Panc1 (cell line): ENCODE measurements around the gene CACNA1G. TPM values are rescaled to one million over a fixed set of nuclear protein-coding genes. Genes with fewer than 3 reads are reported as not detected.

ENCODE experiments used
- ATAC-seq: fragments of 200-7000 bp; cut with Tn5 transposase; 2 replicates; pipeline ENCODE4 v1.9.1; 2020; ENCODE audit warnings: mild to moderate bottlenecking, moderate library complexity
- BruUV-seq: library from RNA; stranded (reverse); fragments of 400-500 nt; replicated peaks from 2 replicates; lab custom pipeline; 2021; lab: Mats Ljungman, UMichigan
- CTCF ChIA-PET: fragments of 300-600 bp; sonication (Branson Sonifier 250); formaldehyde crosslinking; loops from one replicate; lab custom pipeline; 2022; ENCODE audit warnings: antibody characterized with exemption; lab: Charles Lee
- POLR2A ChIA-PET: fragments of 300-600 bp; sonication (Branson Sonifier 250); formaldehyde crosslinking; loops from one replicate; lab custom pipeline; 2022; ENCODE audit warnings: antibody characterized with exemption; lab: Charles Lee
- DNase-seq: peaks from one replicate; pipeline ENCODE4 v3.0.0-alpha.2; 2010; ENCODE audit warnings: low read depth, low spot score
- H3K27ac ChIP-seq: 2 replicates; pipeline ENCODE4 v1.5.1; 2011; ENCODE audit warnings: mild to moderate bottlenecking, low read length, inconsistent platforms
- H3K27me3 ChIP-seq: fragments of 200-500 bp; sonication (Bioruptor generic); 2 replicates; pipeline ENCODE4 v1.6.0; 2014; ENCODE audit warnings: low read length, inconsistent platforms; ENCODE audit not compliant: control insufficient read depth, insufficient read depth
- H3K36me3 ChIP-seq: fragments of 200-500 bp; sonication (Bioruptor generic); 2 replicates; pipeline ENCODE4 v1.5.1; 2014; ENCODE audit warnings: inconsistent platforms, mild to moderate bottlenecking, low read length, moderate library complexity; ENCODE audit not compliant: control insufficient read depth, insufficient read depth
- H3K4me1 ChIP-seq: 2 replicates; pipeline ENCODE4 v1.5.1; 2011; ENCODE audit warnings: inconsistent platforms, mild to moderate bottlenecking, low read length, moderate library complexity; ENCODE audit not compliant: control insufficient read depth, insufficient read depth
- H3K4me3 ChIP-seq, 2 experiments: 2 replicates each; pipeline ENCODE4 v1.5.1; 2011 to 2012; ENCODE audit warnings: low read depth in 2 of 2, low read length in 2 of 2, mild to moderate bottlenecking in 2 of 2, inconsistent platforms in 1 of 2, moderate library complexity in 1 of 2
- H3K9me3 ChIP-seq: fragments of 200-500 bp; sonication (Bioruptor generic); 2 replicates; pipeline ENCODE4 v1.5.1; 2014; ENCODE audit warnings: low read depth, mild to moderate bottlenecking, inconsistent platforms, low read length, moderate library complexity; ENCODE audit not compliant: control insufficient read depth, insufficient read depth
- POLR2AphosphoS5 ChIP-seq: IDR thresholded peaks from 2 replicates; pipeline ENCODE4 v1.6.1; 2012; ENCODE audit warnings: mild to moderate bottlenecking, low read depth, low read length, moderate library complexity
- REST ChIP-seq, 2 experiments: IDR thresholded peaks; 2 replicates each; pipeline ENCODE4 v1.6.1; 2011 to 2012; ENCODE audit warnings: low read depth in 2 of 2, control low read depth in 1 of 2, low read length in 1 of 2, mild to moderate bottlenecking in 1 of 2, moderate library complexity in 1 of 2; ENCODE audit not compliant: insufficient read depth in 1 of 2
- SIN3A ChIP-seq: IDR thresholded peaks from 2 replicates; pipeline ENCODE4 v1.6.1; 2012; ENCODE audit warnings: low read depth, mild to moderate bottlenecking, low read length, moderate library complexity, borderline replicate concordance; ENCODE audit not compliant: insufficient read depth
- TCF7L2 ChIP-seq: IDR thresholded peaks from 2 replicates; pipeline ENCODE4 v1.6.1; 2011; ENCODE audit warnings: mild to moderate bottlenecking, low read depth, low read length, inconsistent platforms
- in situ Hi-C: cut with HindIII; loops from 2 replicates; pipeline ENCODE4 v1.10.0; 2016; ENCODE audit warnings: low sequenced_read_pairs, low pct_unique_long_range_greater_than_20kb
- intact Hi-C: fragments of 100-400 bp; cut with micrococcal nuclease; formaldehyde crosslinking; loops from one replicate; pipeline ENCODE4 v1.10.0; 2022; ENCODE audit not compliant: unreplicated experiment
- total RNA-seq: library from RNA; stranded (reverse); gene quantifications from one replicate; pipeline ENCODE4 v1.2.1, GENCODE V29; 2021; ENCODE audit not compliant: unreplicated experiment
- TF ChIP-seq, protein P1 (sequence below): fragments of 450-650 bp; IDR thresholded peaks from 2 replicates; pipeline ENCODE4 v1.5.1; 2017; ENCODE audit warnings: mild to moderate bottlenecking

The CACNA1G gene
- total RNA-seq, 1 experiment from 2014 or later = 10.0 TPM

DNA sequence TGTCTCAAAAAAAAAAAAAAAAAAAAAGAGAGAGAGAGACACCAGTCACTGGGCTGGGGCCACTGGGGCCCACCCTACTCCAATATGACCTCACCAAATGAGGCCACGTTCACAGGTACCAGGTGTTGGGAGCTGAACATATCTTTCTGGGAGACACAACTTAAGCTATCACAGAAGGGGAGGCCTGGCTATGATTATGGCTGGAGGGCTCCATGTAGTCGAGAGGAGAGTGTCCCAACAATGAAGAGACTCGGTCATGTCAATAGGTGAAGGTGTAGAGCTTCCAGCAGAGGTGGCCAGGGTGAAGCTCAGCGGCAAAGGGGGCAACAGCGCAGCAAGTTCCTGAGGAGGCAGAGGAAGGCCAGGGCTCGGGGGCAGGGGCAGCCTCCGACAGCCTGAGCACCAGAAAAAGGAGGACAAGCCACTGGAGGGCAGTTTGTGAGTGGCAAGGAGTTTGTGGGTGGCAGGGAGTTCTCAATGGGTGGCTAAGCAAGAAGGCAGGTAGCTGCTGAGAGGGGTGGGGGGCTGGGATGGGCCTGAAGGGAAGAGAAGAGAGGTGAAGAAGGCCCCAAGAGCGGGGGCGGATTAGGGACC is 102.2 kb downstream of the CACNA1G start:
- CTCF ChIA-PET = interaction anchor here (0.6 kb wide), 1 partner anchor 11 kb away, joined by 6 read pairs; no protein-coding TSS in a partner anchor
- Histone ChIP-seq H3K4me1 (peaks cover 60% of the 10 kb centered on the region), H3K27me3 (no peaks in the 10 kb centered on the region), H3K36me3 (no peaks in the 10 kb centered on the region), H3K4me3 (no peak overlapping the region), H3K9me3 (no peaks in the 10 kb centered on the region), H3K27ac (peak overlapping the region; percentile 85)
- BruUV-seq = no TSS peak
- TF ChIP-seq SIN3A (no peak), TCF7L2 (no peak), POLR2AphosphoS5 (no peak), REST (IDR thresholded peaks at IDR 0.05; ENCODE audit: insufficient read depth in 1 of 2, low read depth in 2 of 2, low read length in 1 of 2) (no peak)
- TF ChIP-seq, protein P1, sequence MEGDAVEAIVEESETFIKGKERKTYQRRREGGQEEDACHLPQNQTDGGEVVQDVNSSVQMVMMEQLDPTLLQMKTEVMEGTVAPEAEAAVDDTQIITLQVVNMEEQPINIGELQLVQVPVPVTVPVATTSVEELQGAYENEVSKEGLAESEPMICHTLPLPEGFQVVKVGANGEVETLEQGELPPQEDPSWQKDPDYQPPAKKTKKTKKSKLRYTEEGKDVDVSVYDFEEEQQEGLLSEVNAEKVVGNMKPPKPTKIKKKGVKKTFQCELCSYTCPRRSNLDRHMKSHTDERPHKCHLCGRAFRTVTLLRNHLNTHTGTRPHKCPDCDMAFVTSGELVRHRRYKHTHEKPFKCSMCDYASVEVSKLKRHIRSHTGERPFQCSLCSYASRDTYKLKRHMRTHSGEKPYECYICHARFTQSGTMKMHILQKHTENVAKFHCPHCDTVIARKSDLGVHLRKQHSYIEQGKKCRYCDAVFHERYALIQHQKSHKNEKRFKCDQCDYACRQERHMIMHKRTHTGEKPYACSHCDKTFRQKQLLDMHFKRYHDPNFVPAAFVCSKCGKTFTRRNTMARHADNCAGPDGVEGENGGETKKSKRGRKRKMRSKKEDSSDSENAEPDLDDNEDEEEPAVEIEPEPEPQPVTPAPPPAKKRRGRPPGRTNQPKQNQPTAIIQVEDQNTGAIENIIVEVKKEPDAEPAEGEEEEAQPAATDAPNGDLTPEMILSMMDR = no peak
- DNase-seq (no peak), ATAC-seq (no peak)
- intact Hi-C loops = no loop called here
- in situ Hi-C loops = no loop called here
- POLR2A ChIA-PET = interaction anchor here (0.9 kb wide), 1 partner anchor 10 kb away, joined by 6 read pairs; no protein-coding TSS in a partner anchor

DNA sequence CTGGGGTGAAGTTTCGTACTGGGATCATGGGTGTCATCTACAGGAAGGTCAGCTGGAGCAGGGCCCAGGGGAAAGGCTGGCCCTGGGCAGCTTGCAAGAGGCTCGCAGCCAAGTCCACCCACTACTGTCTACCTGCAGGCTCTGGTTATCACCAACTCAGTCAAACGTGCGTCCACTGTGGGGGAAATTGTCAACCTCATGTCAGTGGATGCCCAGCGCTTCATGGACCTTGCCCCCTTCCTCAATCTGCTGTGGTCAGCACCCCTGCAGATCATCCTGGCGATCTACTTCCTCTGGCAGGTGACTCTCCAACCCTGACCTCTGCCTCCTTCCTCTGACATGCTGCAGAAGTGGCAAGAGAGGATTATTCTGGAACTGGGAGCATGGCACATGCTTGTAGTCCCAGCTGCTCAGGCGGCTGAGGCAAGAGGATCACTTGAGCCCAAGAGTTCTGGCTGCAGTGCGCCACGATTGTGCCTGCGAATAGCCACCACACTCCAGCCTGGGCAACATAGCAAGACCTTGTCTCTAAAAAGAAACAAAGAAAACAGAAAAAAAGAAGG is 103.4 kb downstream of the CACNA1G start:
- intact Hi-C loops (no loop called here), in situ Hi-C loops (no loop called here)
- TF ChIP-seq POLR2AphosphoS5 (no peak), TCF7L2 (no peak), SIN3A (no peak), REST (IDR thresholded peaks at IDR 0.05; ENCODE audit: insufficient read depth in 1 of 2, low read depth in 2 of 2, low read length in 1 of 2) (no peak)
- TF ChIP-seq, protein P1 = no peak
- ChIA-PET CTCF (no interaction called here), POLR2A (interaction anchor here (0.5 to 0.6 kb wide), 2 partner anchors 22 to 24 kb away, joined by 3 to 5 read pairs; no protein-coding TSS in a partner anchor)
- no peaks in the 10 kb centered on the region for H3K27me3 ChIP-seq
- H3K4me1 ChIP-seq = peaks cover 60% of the 10 kb centered on the region
- DNase-seq (no peak), ATAC-seq (no peak)
- no peak overlapping the region for H3K4me3 ChIP-seq
- H3K27ac ChIP-seq = peak overlapping the region; percentile 85; the same call in 1 of the 2 replicates
- no peaks in the 10 kb centered on the region for H3K9me3 ChIP-seq
- no TSS peak for BruUV-seq
- no peaks in the 10 kb centered on the region for H3K36me3 ChIP-seq
